Superior temporal gyrus (tissue), 1 donor: Measurements from ENCODE around the gene NEUROG1.

Source experiments
- DNase-seq: peaks from one replicate; pipeline ENCODE4 v3.0.0-alpha.2; 2016; ENCODE audit errors: extremely low spot score

NEUROG1 gene

GRCh38 chr5:135564331-135564730 is 28.6 kb upstream of the NEUROG1 start:
- DNase-seq: no peak

- no peak for DNase-seq
These were observed 25.5 kb upstream of the NEUROG1 start for GRCh38 chr5:135561266-135561665.

- DNase-seq: peak; percentile 95
These were observed 25.1 kb upstream of the NEUROG1 start for GRCh38 chr5:135560858-135561257.

- no peak for DNase-seq
These were observed 23.6 kb upstream of the NEUROG1 start for GRCh38 chr5:135559354-135559753.

GRCh38 chr5:135557076-135557838 is 21.5 kb upstream of the NEUROG1 start:
- peak; percentile 47 for DNase-seq

GRCh38 chr5:135556620-135557019 is 20.9 kb upstream of the NEUROG1 start:
- no peak for DNase-seq

- DNase-seq: no peak
These were observed 19.8 kb upstream of the NEUROG1 start for GRCh38 chr5:135555530-135555929.

GRCh38 chr5:135553688-135554462 is 18.1 kb upstream of the NEUROG1 start:
- no peak for DNase-seq

- peak; percentile 90 for DNase-seq
These were observed 16.1 kb upstream of the NEUROG1 start for GRCh38 chr5:135551593-135552447.

GRCh38 chr5:135549413-135549812 is 13.6 kb upstream of the NEUROG1 start:
- DNase-seq: no peak

GRCh38 chr5:135547590-135548254 is 12.0 kb upstream of the NEUROG1 start:
- DNase-seq: no peak

GRCh38 chr5:135546912-135547311 is 11.1 kb upstream of the NEUROG1 start:
- no peak for DNase-seq

GRCh38 chr5:135546101-135546500 is 10.3 kb upstream of the NEUROG1 start:
- DNase-seq: no peak

GRCh38 chr5:135545099-135545498 is 9.3 kb upstream of the NEUROG1 start:
- no peak for DNase-seq

- DNase-seq: no peak
These were observed 7.9 kb upstream of the NEUROG1 start for GRCh38 chr5:135543485-135544304.

- DNase-seq: no peak
These were observed 7.3 kb upstream of the NEUROG1 start for GRCh38 chr5:135543001-135543484.

- no peak for DNase-seq
These were observed 6.2 kb upstream of the NEUROG1 start for GRCh38 chr5:135541807-135542502.

GRCh38 chr5:135539430-135540005 is 3.8 kb upstream of the NEUROG1 start:
- no peak for DNase-seq

- DNase-seq: no peak
These were observed 2.5 kb upstream of the NEUROG1 start for GRCh38 chr5:135538261-135538660.

- no peak for DNase-seq
These were observed 2.0 kb upstream of the NEUROG1 start for GRCh38 chr5:135537745-135538144.
